ENCODE results near the gene GPR152. TPM values are rescaled to one million over a fixed set of nuclear protein-coding genes. Genes with fewer than 3 reads are reported as not detected.

The GPR152 gene
- total RNA-seq, 1 experiment from 2014 or later = not detected

- H3K9me2 ChIP-seq (ENCODE audit: insufficient read depth) = no peaks in the 10 kb centered on the region
- no peak for TF ChIP-seq RAD21 (IDR thresholded peaks at IDR 0.05; ENCODE audit: low read depth)
- no peak for TF ChIP-seq SIN3A (IDR thresholded peaks at IDR 0.05; ENCODE audit: low read depth)
- TF ChIP-seq SRF (IDR thresholded peaks at IDR 0.05; ENCODE audit: low read depth) = no peak
- no peak for TF ChIP-seq REST (IDR thresholded peaks at IDR 0.05; ENCODE audit: low read depth)
- TF ChIP-seq CEBPB (IDR thresholded peaks at IDR 0.05; ENCODE audit: low read depth) = no peak
- no peak for TF ChIP-seq TCF7L2 (IDR thresholded peaks at IDR 0.05; ENCODE audit: borderline replicate concordance, extremely low read depth, insufficient read depth, insufficient read length)
- TF ChIP-seq, protein P1, sequence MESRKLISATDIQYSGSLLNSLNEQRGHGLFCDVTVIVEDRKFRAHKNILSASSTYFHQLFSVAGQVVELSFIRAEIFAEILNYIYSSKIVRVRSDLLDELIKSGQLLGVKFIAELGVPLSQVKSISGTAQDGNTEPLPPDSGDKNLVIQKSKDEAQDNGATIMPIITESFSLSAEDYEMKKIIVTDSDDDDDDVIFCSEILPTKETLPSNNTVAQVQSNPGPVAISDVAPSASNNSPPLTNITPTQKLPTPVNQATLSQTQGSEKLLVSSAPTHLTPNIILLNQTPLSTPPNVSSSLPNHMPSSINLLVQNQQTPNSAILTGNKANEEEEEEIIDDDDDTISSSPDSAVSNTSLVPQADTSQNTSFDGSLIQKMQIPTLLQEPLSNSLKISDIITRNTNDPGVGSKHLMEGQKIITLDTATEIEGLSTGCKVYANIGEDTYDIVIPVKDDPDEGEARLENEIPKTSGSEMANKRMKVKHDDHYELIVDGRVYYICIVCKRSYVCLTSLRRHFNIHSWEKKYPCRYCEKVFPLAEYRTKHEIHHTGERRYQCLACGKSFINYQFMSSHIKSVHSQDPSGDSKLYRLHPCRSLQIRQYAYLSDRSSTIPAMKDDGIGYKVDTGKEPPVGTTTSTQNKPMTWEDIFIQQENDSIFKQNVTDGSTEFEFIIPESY (IDR thresholded peaks at IDR 0.05; ENCODE audit: extremely low read depth, insufficient replicate concordance, low read length) = no peak
- TF ChIP-seq JUND (IDR thresholded peaks at IDR 0.05) = no peak
- TF ChIP-seq ELF1 (IDR thresholded peaks at IDR 0.05; ENCODE audit: borderline replicate concordance, low read depth) = no peak
- TF ChIP-seq, protein P2, sequence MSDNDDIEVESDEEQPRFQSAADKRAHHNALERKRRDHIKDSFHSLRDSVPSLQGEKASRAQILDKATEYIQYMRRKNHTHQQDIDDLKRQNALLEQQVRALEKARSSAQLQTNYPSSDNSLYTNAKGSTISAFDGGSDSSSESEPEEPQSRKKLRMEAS (IDR thresholded peaks at IDR 0.05) = no peak
- TF ChIP-seq POLR2AphosphoS5 (IDR thresholded peaks at IDR 0.05; ENCODE audit: low read depth, low read length) = no peak
- no peak for TF ChIP-seq ZFX (IDR thresholded peaks at IDR 0.05)
- DNase-seq (ENCODE audit: low read depth, low spot score) (no peak), ATAC-seq (no peak)
- H3K4me3 ChIP-seq (replicated peaks in 1 of 2; ENCODE audit: low read depth in 1 of 2, low read length in 2 of 2) = no peak overlapping the region
- peaks cover 9 to 16% of the 10 kb centered on the region in 2 experiments for H3K4me1 ChIP-seq (ENCODE audit: control insufficient read depth in 1 of 2, insufficient read depth in 2 of 2, low read length in 2 of 2)
- H3K79me2 ChIP-seq (ENCODE audit: insufficient read depth, low read length) = peaks cover 13% of the 10 kb centered on the region
- intact Hi-C loops (cut with micrococcal nuclease) = no loop called here
- H3K27ac ChIP-seq (ENCODE audit: low read depth, low read length) = no peak overlapping the region
- ChIA-PET CTCF (interaction anchor here (0.5 kb wide), 1 partner anchor 383 kb away, joined by 3 read pairs; no protein-coding TSS in a partner anchor), RAD21 (ENCODE audit: low non-redundant PET in 1 of 2, low total read pairs in 2 of 2, uncharacterized antibody in 2 of 2, unreplicated experiment in 2 of 2) (no interaction called here), POLR2A (no interaction called here)
- no peaks in the 10 kb centered on the region for H3K9me3 ChIP-seq (ENCODE audit: control insufficient read depth in 1 of 2, insufficient read depth in 1 of 2, low read depth in 1 of 2, low read length in 2 of 2)
- no TSS peak for BruUV-seq (replicated peaks)
- H4K20me1 ChIP-seq (ENCODE audit: insufficient read depth) = no peaks in the 10 kb centered on the region
- H3K27me3 ChIP-seq (ENCODE audit: insufficient read depth, low read length) = no peaks in the 10 kb centered on the region
- no peak overlapping the region for H3K4me2 ChIP-seq (ENCODE audit: low read length)
- no peak overlapping the region for H3K9ac ChIP-seq (ENCODE audit: low read length)
- H2AFZ ChIP-seq (ENCODE audit: low read depth, low read length, poor library complexity, severe bottlenecking) = no peak overlapping the region
- no peaks in the 10 kb centered on the region for H3K36me3 ChIP-seq (ENCODE audit: control insufficient read depth in 1 of 2, insufficient read depth in 2 of 2, low read length in 2 of 2)
Observed at GRCh38 chr11:67405196-67405567, 47.3 kb downstream of the GPR152 start.

All from HCT116 (cell line).